ENCODE measurements around the gene PANK3.
A peak's percentile ranks its signal among the peaks of the same experiment; 100 is the strongest.
"Not testable (repeated sequence)": the region's sequence is repeated elsewhere in the genome, so short reads cannot be mapped to it uniquely, and the experiment has no call there.

PANK3 gene

DNA sequence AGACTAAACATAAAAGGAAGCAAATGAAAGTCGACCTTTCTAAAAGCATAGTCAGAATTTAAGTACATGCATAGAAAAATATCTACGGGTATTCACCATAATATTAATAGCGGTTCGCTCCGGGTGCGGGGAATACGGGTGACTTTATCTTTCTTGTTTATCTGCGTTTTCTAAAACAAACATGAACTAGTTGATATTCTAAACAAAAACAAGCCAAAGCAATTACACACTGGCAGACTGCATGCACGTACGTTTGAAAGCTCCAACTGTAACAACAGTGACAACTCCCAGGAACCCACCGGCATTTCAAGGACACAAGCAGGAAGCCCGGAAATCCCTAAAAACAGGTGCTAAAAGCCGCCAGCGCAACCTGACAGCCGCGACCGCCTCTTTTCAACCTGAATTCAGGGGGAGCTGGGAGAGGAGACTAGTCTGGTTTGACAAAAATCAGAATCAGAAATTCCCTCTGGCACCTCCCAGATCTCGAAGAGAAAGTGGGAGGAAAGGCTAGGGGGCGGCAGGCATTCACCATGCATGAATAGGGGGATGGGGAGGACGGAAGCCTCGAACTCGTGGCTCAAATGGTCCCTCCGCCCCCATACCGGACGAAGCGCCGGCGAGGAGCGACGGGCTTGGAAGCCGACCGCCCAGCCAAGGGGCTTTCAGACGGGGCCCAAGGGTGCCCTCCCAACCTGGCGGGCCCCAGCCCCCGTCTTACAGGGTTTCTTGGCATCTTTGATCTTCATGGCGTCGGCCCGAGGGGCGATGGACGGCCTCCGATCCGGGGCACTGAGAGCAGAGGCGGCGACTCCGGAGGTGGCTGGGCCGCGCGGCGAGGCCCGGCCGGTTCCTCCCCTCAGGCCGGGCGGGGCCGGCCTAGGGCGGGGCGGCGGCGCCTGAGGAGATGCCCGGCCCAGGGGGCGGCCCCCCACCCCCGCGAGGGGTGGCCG, at the start of gene PANK3:
Gene PANK3 (minus strand): TSS at position 831 of the 950 bp plus-strand sequence. CDS start 85 bp downstream, at position 746.
- DNase-seq, result peak; percentile 20 to 49

GRCh38 chr5:168624850-168625364, 45.7 kb upstream of the PANK3 start:
- no peak for DNase-seq

- no peak for DNase-seq
Measured at GRCh38 chr5:168620807-168621206, 41.6 kb upstream of the PANK3 start.

- no peak for DNase-seq
Measured at GRCh38 chr5:168614661-168615060, 35.5 kb upstream of the PANK3 start.

DNA sequence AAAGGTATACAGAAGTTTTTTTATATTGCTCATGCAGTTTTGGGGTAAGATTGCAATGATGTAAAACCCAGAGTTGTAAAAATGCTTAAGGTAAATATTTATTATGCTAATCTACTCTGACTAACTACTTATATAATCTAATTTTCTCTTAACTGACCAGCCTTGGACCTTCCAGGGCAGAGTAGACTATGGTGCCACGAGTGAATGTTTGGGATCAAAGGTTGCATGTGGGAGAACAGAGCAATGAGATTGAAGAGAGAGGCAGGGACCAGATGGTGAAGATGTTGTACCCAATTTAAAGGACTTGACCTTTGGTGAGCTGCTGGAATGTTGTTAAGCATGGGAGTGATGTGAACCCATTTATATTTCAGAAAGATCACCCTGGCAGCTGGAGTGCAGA, 34.8 kb upstream of the PANK3 start:
- DNase-seq, result no peak

GRCh38 chr5:168613396-168613795, 34.2 kb upstream of the PANK3 start:
- DNase-seq, result no peak

GRCh38 chr5:168612996-168613395, 33.8 kb upstream of the PANK3 start:
- no peak for DNase-seq

DNA sequence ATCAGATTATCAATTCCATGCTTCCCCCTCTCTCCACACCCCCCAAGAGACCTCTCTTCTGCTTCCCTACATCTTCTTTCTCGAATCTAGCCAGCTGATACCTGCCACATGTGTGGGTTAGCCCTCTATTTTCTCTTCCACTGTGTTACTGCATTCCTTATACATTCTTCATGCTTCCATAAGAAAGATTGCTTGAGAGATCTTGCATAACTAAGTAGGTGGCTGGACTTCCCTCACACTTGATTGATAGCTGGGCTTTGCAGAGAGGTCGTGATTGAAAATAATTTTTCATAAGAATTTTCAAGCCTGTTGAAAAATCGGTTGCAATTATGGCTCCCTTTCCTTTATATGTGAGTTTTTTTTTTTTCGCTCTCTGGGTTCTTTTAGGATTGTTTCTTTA, 33.0 kb upstream of the PANK3 start:
- DNase-seq, result no peak

DNA sequence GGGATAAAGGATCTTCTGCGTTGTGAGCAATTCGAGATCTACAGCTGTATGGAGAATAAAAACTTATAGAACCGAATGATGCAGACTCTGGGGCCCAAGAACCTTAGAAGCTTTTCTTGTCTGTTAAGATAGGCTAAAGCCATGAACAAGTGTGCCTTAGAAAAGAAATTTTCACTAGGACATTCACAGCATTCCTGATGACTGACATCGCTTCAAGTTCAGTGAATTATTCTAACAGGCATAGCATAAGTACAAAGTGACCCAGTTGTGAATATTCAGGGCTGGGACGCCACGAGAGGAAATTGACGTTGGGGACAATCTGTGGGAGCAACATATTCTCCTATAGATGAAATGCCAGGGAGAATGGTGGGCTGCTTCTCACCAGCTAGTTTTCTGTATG, 32.0 kb upstream of the PANK3 start:
- no peak for DNase-seq

DNA sequence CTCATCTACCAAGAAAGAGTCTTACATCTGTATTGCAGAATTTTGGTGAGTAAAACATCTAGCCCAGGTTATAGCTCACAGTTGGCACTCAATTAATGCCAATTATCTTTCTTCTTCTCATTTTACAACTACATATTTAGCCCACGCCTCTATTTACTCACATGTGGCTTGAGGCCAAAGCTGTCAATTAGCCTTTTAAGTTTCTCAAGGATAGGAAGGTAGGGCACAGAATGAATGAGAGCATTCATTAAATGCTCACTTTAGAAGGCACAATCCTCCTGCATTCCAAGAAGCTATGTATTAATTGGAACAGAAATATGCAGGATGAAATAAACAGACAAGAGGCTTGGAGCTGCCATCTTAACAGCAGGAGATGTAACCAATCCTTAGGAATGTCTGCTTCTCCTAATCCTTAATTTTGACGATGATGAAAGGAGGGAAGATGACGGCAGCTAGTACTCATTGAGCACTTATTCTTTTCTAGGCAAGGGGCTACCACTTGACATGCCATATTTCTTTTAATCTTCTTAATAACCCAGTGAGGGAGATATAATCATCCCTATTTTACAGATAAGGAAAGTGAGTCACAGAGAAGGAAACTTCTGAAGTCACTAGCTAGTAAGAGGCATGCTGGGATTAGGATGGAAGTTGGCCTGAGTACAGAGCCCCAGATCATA, 30.8 kb upstream of the PANK3 start:
- no peak for DNase-seq

DNA sequence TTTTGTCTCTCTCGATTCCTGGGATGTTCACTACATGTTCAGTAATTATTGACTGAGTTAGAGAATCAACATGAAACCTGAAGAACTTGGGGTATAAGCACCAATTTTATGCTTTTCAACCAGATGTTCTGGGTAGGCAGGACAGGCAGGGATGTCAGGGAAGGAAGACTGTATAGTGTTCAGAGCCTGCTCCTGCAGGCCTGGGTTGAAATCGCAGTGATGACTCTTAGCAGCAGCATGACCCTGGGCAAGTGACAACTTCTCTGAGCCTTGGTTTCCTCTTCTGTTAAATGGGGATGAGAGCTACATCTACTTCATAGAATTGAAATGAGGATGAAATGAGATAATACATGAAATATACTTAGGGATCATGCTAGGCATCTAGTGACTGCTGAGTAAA, 29.7 kb upstream of the PANK3 start:
- DNase-seq, result no peak

GRCh38 chr5:168608386-168608785, 29.2 kb upstream of the PANK3 start:
- no peak for DNase-seq

DNA sequence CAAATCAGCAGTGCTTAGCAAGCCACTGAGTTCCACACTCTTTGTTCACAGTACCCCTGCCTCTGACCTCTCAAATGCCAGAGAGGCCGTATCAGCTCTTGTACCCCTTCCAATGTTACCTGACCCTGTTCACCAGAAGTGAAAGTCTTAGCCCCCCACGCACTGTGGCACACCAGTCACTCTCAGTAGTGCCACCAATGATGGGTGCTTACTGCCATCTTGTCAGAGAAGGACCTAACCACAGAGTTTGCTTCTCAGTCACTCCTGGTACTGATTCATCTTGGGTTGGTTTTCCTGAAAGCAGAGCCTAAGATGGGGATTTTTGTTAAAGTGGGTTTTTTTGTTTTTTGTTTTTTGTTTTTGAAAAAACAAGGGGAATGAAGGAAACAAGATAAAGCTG, 28.8 kb upstream of the PANK3 start:
- no peak for DNase-seq

DNA sequence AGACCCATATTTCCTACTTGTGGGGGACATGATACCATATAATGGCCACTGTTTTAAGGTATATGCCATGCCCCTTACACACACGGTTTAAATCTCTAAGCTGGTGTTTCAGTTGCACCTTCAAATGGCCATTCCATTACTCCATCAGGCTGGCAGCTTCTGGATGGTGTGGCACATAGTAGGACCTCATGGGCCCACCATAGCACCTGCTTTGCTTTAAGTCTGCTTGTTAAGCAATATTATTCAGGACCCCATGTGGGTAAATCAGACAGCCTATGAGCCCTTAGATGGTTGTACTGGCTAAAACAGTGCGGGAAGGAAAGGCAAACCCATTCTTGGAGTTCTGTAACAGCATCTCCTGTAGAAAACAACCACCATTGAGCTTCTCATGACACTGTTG, 27.4 kb upstream of the PANK3 start:
- no peak for DNase-seq

DNA sequence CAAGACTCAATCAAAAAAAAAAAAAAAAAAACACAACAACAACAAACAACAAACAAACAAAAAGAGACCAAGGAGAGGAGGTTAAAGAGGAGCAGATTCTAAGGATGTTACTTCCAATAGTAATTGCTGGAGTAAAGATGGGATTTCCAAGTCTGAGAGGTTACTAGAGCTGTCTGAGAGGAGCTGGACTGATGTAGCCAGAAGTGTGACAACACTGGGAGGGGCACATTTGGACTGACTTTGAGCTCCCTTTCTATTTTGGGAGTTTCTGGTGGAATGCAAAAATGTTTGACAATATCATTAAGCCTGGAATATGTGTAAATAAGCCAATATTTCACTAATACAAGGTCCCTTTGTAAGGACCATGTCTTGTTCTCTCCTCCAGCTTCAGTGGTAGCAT, 25.3 kb upstream of the PANK3 start:
- DNase-seq, result no peak

DNA sequence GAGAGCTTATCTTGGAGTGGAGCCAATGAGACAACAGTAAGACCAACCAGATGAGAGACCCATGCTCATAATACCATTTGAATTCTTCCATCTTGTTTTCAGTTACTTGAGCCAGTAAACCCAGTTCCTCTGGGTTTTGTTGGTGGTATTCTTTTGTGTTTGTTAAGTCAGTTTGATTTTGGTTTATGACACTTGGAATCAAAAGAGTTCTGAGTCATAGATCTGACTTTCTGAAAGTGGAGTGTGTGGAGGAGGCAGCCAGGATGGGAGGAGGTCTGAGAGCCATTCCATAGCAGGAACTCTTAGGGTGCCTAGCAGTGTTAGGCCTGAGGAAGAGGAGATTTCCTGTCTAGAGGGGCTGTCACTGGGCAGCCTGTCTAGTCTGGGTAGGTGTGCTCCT, 24.6 kb upstream of the PANK3 start:
- no peak for DNase-seq

DNA sequence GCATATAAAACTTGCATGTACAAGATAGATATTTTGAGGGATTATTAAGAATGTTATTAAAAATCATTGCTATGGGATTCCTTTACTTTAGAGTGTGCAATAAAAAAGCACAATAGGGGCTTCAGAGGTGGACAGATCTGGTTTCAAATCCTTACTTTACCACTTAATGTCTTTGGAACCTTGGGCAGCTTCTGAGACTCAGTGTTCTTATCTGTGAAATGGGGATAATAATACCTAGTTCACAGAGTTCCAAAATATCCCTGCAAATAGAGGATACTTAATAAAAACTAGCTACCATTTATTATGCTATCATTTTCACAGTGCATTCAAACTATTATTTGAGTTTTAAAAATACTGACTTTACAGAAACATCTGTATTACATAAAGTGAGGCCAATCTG, 23.3 kb upstream of the PANK3 start:
- no peak for DNase-seq

GRCh38 chr5:168601972-168602371, 22.8 kb upstream of the PANK3 start:
- no peak for DNase-seq

DNA sequence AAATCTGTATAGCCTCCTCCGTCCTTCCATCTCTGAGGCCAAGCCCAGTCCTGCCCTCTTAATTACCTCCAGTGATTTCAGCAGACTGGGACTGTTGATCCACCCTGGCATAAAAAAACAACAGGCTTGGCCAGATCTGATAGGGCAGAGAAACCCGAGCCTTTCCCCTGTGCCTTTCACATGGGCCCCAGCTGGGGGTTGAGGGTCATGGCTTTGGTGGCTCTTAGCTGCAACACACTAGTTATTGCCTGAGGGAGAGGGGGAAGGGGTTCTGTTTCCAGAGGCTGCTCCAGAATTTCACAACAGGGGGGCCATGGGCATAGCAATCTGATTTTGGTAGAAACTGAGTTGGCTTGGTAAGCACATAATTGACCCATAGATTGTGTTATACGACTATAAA, 21.2 kb upstream of the PANK3 start:
- DNase-seq, result no peak

DNA sequence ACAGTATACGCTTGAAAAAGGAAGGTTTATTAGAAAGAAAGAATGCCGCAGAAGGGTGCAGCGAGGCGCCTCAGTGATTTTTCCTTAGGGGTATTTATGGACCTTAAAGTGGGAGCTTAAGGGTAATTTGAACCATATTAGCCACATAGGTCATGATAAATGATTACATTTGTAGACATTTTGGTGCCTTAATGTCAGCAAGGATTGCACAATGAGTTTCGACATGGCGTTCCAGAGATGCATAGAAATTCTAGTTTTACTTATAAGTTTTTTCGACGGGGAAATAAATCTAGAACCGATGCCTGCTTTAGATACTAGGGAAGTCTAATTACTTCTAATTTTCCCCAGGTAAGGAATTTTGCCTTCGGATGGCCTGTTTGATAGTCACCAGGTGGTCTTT, 20.7 kb upstream of the PANK3 start:
- DNase-seq, result no peak

- no peak for DNase-seq
Measured at GRCh38 chr5:168598639-168599038, 19.5 kb upstream of the PANK3 start.

DNA sequence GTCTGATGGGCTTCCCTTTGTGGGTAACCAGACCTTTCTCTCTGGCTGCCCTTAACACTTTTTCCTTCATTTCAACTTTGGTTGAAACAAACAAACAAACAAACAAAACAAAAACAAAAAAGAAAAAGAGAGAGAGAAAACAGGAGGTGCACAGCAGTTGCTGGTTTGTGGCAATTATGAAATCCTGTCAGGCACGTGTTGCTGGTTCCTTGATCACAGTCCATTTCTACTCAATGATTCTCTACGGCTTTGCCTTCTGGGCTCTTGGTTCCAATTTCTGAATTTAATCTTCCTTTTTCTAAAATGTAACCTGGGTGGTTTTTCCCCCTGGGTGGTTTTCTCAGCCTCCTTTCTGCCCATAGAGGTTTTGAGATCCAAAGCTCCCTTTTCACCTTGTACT, 17.8 kb upstream of the PANK3 start:
- DNase-seq, result no peak

DNA sequence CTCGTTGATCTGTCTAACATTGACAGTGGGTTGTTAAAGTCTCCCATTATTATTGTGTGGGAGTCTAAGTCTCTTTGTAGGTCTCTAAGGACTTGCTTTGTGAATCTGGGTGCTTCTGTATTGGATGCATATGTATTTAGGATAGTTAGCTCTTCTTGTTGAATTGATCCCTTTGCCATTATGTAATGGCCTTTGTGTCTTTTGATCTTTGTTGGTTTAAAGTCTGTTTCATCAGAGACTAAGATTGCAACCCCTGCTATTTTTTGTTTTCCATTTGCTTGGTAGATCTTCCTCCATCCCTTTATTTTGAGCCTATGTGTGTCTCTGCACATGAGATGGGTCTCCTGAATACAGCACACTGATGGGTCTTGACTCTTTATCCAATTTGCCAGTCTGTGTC, 17.0 kb upstream of the PANK3 start:
- DNase-seq, result not testable (repeated sequence)

- DNase-seq, result no peak
Measured at GRCh38 chr5:168592014-168592368, 12.8 kb upstream of the PANK3 start.
